RWPE2 (cell line): ENCODE data around the gene RAB11FIP3.
A peak's percentile ranks its signal among the peaks of the same experiment; 100 is the strongest.

Source experiments
- ATAC-seq: fragments of 200-7000 bp; cut with Tn5 transposase; 3 replicates; pipeline ENCODE4 v1.9.1; 2021; ENCODE audit warnings: low read depth
- DNase-seq: peaks from one replicate; pipeline ENCODE4 v3.0.0-alpha.2; 2020; ENCODE audit warnings: low spot score
- H3K27ac ChIP-seq: fragments of 450-650 bp; 2 replicates; pipeline ENCODE4 v1.5.1; 2017; ENCODE audit warnings: mild to moderate bottlenecking; ENCODE audit not compliant: poor library complexity, severe bottlenecking
- H3K27me3 ChIP-seq: fragments of 250-450 bp; sonication (Bioruptor Pico); 2 replicates; pipeline ENCODE4 v1.5.1; 2021; ENCODE audit warnings: mild to moderate bottlenecking, moderate library complexity; ENCODE audit not compliant: insufficient read depth, poor library complexity, severe bottlenecking
- H3K36me3 ChIP-seq: fragments of 250-450 bp; sonication (Bioruptor Pico); 2 replicates; pipeline ENCODE4 v1.5.1; 2020; ENCODE audit warnings: low read depth, mild to moderate bottlenecking, moderate library complexity
- H3K4me1 ChIP-seq: fragments of 250-450 bp; sonication (Bioruptor Pico); 2 replicates; pipeline ENCODE4 v1.5.1; 2021; ENCODE audit warnings: mild to moderate bottlenecking, moderate library complexity; ENCODE audit not compliant: insufficient read depth, poor library complexity, severe bottlenecking
- H3K4me3 ChIP-seq: fragments of 250-450 bp; sonication (Bioruptor Pico); 2 replicates; pipeline ENCODE4 v1.5.1; 2021; ENCODE audit warnings: mild to moderate bottlenecking, moderate library complexity; ENCODE audit not compliant: severe bottlenecking
- H3K9me3 ChIP-seq: fragments of 250-450 bp; sonication (Bioruptor Pico); 2 replicates; pipeline ENCODE4 v1.5.1; 2021; ENCODE audit warnings: mild to moderate bottlenecking, moderate library complexity; ENCODE audit not compliant: severe bottlenecking
- CTCF ChIP-seq: fragments of 450-650 bp; IDR thresholded peaks from one replicate; pipeline ENCODE4 v1.5.1; 2017; ENCODE audit warnings: mild to moderate bottlenecking, moderate library complexity; ENCODE audit not compliant: poor library complexity, severe bottlenecking

RAB11FIP3 gene

GRCh38 chr16:389352-389751 lies 36.1 kb upstream of the RAB11FIP3 start:
- TF ChIP-seq CTCF = no peak
- H3K27me3 ChIP-seq = no peaks in the 10 kb centered on the region
- H3K36me3 ChIP-seq = no peaks in the 10 kb centered on the region
- DNase-seq (no peak), ATAC-seq (no peak)
- H3K27ac ChIP-seq = no peak overlapping the region
- H3K4me1 ChIP-seq = no peaks in the 10 kb centered on the region
- no peaks in the 10 kb centered on the region for H3K9me3 ChIP-seq
- H3K4me3 ChIP-seq = no peak overlapping the region

GRCh38 chr16:391885-392335 lies 33.5 kb upstream of the RAB11FIP3 start:
- no peak for DNase-seq
- no peaks in the 10 kb centered on the region for H3K9me3 ChIP-seq
- H3K36me3 ChIP-seq = no peaks in the 10 kb centered on the region
- no peak overlapping the region for H3K27ac ChIP-seq
- ATAC-seq = peak; percentile 36; the same call in 1 of the 3 replicates
- peak; percentile 59 for TF ChIP-seq CTCF
- H3K4me1 ChIP-seq = no peaks in the 10 kb centered on the region
- H3K27me3 ChIP-seq = no peaks in the 10 kb centered on the region
- no peak overlapping the region for H3K4me3 ChIP-seq

GRCh38 chr16:392450-393030 lies 32.9 kb upstream of the RAB11FIP3 start:
- no peak for TF ChIP-seq CTCF
- Histone ChIP-seq H3K27me3 (no peaks in the 10 kb centered on the region), H3K27ac (no peak overlapping the region), H3K36me3 (no peaks in the 10 kb centered on the region), H3K4me1 (no peaks in the 10 kb centered on the region), H3K4me3 (no peak overlapping the region), H3K9me3 (no peaks in the 10 kb centered on the region)
- no peak for DNase-seq
- no peak for ATAC-seq

GRCh38 chr16:396199-396598 lies 29.2 kb upstream of the RAB11FIP3 start:
- H3K4me3 ChIP-seq = no peak overlapping the region
- no peaks in the 10 kb centered on the region for H3K9me3 ChIP-seq
- TF ChIP-seq CTCF = no peak
- peaks cover 6% of the 10 kb centered on the region; the same call in 1 of the 2 replicates for H3K36me3 ChIP-seq
- peaks cover 3% of the 10 kb centered on the region for H3K4me1 ChIP-seq
- no peak overlapping the region for H3K27ac ChIP-seq
- no peaks in the 10 kb centered on the region for H3K27me3 ChIP-seq
- DNase-seq (no peak), ATAC-seq (no peak)

- Histone ChIP-seq H3K36me3 (peaks cover 6% of the 10 kb centered on the region; the same call in 1 of the 2 replicates), H3K27ac (peak overlapping the region; percentile 56), H3K27me3 (no peaks in the 10 kb centered on the region), H3K9me3 (no peaks in the 10 kb centered on the region), H3K4me3 (peak overlapping the region; percentile 88), H3K4me1 (peaks cover 3% of the 10 kb centered on the region)
- ATAC-seq (no peak), DNase-seq (no peak)
- TF ChIP-seq CTCF = no peak
These were observed 28.8 kb upstream of the RAB11FIP3 start for GRCh38 chr16:396605-397004.
